ENCODE results near the gene SMARCE1.

SMARCE1 gene

GRCh38 chr17:40618754-40619625 is 28.6 kb downstream of the SMARCE1 start:
- DNase-seq (ENCODE audit: extremely low read depth, low read depth) = no peak
- no peak for TF ChIP-seq CTCF (IDR thresholded peaks at IDR 0.05; ENCODE audit: low read depth, low read length, missing control alignments)
- no peak overlapping the region for H3K4me3 ChIP-seq (replicated peaks; ENCODE audit: low read depth, low read length)

GRCh38 chr17:40617678-40618240 is 29.9 kb downstream of the SMARCE1 start:
- no peak for DNase-seq (ENCODE audit: extremely low read depth, low read depth)
- no peak for TF ChIP-seq CTCF (IDR thresholded peaks at IDR 0.05; ENCODE audit: low read depth, low read length, missing control alignments)

GRCh38 chr17:40616592-40616991 is 31.0 kb downstream of the SMARCE1 start:
- no peak overlapping the region for H3K4me3 ChIP-seq (replicated peaks; ENCODE audit: low read depth, low read length)
- TF ChIP-seq CTCF (IDR thresholded peaks at IDR 0.05; ENCODE audit: low read depth, low read length, missing control alignments) = no peak
- DNase-seq (ENCODE audit: extremely low read depth, low read depth) = no peak

More at GRCh38 chr17:40617678-40618240, 29.9 kb downstream of the SMARCE1 start:
- H3K4me3 ChIP-seq (replicated peaks; ENCODE audit: low read depth, low read length) = no peak overlapping the region

GRCh38 chr17:40615841-40616476 is 31.7 kb downstream of the SMARCE1 start:
- H3K4me3 ChIP-seq (replicated peaks; ENCODE audit: low read depth, low read length) = no peak overlapping the region
- TF ChIP-seq CTCF (IDR thresholded peaks at IDR 0.05; ENCODE audit: low read depth, low read length, missing control alignments) = no peak
- no peak for DNase-seq (ENCODE audit: extremely low read depth, low read depth)

GRCh38 chr17:40615068-40615840 is 32.4 kb downstream of the SMARCE1 start:
- DNase-seq (ENCODE audit: extremely low read depth, low read depth) = no peak

More at GRCh38 chr17:40615068-40615840, 32.4 kb downstream of the SMARCE1 start:
- peak; percentile 43 for TF ChIP-seq CTCF (IDR thresholded peaks at IDR 0.05; ENCODE audit: low read depth, low read length, missing control alignments)
- H3K4me3 ChIP-seq (replicated peaks; ENCODE audit: low read depth, low read length) = no peak overlapping the region

All from HFF-Myc (cell line).